ENCODE measurements around the gene MTA3.

- TF ChIP-seq CTCF (conservative IDR thresholded peaks at IDR 0.05; ENCODE audit: low read length) (no peak), EZH2phosphoT487 (IDR thresholded peaks at IDR 0.05; ENCODE audit: borderline replicate concordance) (no peak)
Observed at GRCh38 chr2:42585779-42586178, 17.3 kb downstream of the MTA3 start.

Measured in Loucy (cell line).